HAP-1 (cell line): Measurements from ENCODE around the gene TPRN.
A peak's percentile ranks its signal among the peaks of the same experiment; 100 is the strongest.

Experiments
- DNase-seq, 2 experiments: peaks; one replicate each; pipeline ENCODE4 v3.0.0-alpha.2; 2016 to 2020; ENCODE audit warnings: low spot score in 2 of 2
- H3K27me3 ChIP-seq: fragments of 250-450 bp; sonication (Bioruptor Pico); 2 replicates; pipeline ENCODE4 v1.5.1; 2020; ENCODE audit warnings: low read depth, mild to moderate bottlenecking, moderate library complexity
- H3K36me3 ChIP-seq: fragments of 250-450 bp; sonication (Bioruptor Pico); replicated peaks from 2 replicates; pipeline ENCODE4 v1.5.1; 2020; ENCODE audit warnings: mild to moderate bottlenecking
- H3K4me1 ChIP-seq: fragments of 250-450 bp; sonication (Bioruptor Pico); 2 replicates; pipeline ENCODE4 v1.5.1; 2020; ENCODE audit warnings: mild to moderate bottlenecking
- H3K4me3 ChIP-seq: fragments of 250-450 bp; sonication (Bioruptor Pico); 2 replicates; pipeline ENCODE4 v1.5.1; 2020; ENCODE audit warnings: mild to moderate bottlenecking, moderate library complexity
- H3K9me3 ChIP-seq: fragments of 250-450 bp; sonication (Bioruptor Pico); 2 replicates; pipeline ENCODE4 v1.5.1; 2020; ENCODE audit warnings: mild to moderate bottlenecking, moderate library complexity
- in situ Hi-C: fragments of 300-500 bp; cut with MboI; formaldehyde crosslinking; loops from 3 replicates; pipeline ENCODE4 v1.14.3; 2020; ENCODE audit warnings: low sequenced_read_pairs, inconsistent platforms, mixed read lengths

Gene TPRN

GRCh38 chr9:137217276-137218211, 17.0 kb upstream of the TPRN start:
- peaks cover under 1% of the 10 kb centered on the region for H3K4me1 ChIP-seq
- H3K4me3 ChIP-seq, result no peak overlapping the region
- no peaks in the 10 kb centered on the region for H3K9me3 ChIP-seq
- in situ Hi-C loops, result no loop called here
- peak; percentile 35 to 81 for DNase-seq
- no peaks in the 10 kb centered on the region for H3K27me3 ChIP-seq
- peaks cover 21% of the 10 kb centered on the region for H3K36me3 ChIP-seq

GRCh38 chr9:137216188-137216965, 15.8 kb upstream of the TPRN start:
- in situ Hi-C loops, result no loop called here
- Histone ChIP-seq H3K36me3 (peaks cover 21% of the 10 kb centered on the region), H3K4me3 (no peak overlapping the region), H3K4me1 (no peaks in the 10 kb centered on the region), H3K9me3 (no peaks in the 10 kb centered on the region), H3K27me3 (no peaks in the 10 kb centered on the region)
- DNase-seq, result no peak

GRCh38 chr9:137215196-137215986, 14.8 kb upstream of the TPRN start:
- no peak for DNase-seq
- in situ Hi-C loops, result no loop called here
- no peak overlapping the region for H3K4me3 ChIP-seq
- H3K36me3 ChIP-seq, result peaks cover 21% of the 10 kb centered on the region
- H3K9me3 ChIP-seq, result no peaks in the 10 kb centered on the region
- no peaks in the 10 kb centered on the region for H3K4me1 ChIP-seq
- no peaks in the 10 kb centered on the region for H3K27me3 ChIP-seq

- Histone ChIP-seq H3K4me1 (no peaks in the 10 kb centered on the region), H3K36me3 (peaks cover 24% of the 10 kb centered on the region), H3K4me3 (no peak overlapping the region), H3K27me3 (no peaks in the 10 kb centered on the region), H3K9me3 (no peaks in the 10 kb centered on the region)
- DNase-seq, result no peak
- in situ Hi-C loops, result no loop called here
These were observed 14.1 kb upstream of the TPRN start for GRCh38 chr9:137214620-137215019.

- in situ Hi-C loops, result no loop called here
- Histone ChIP-seq H3K36me3 (peaks cover 26% of the 10 kb centered on the region), H3K27me3 (no peaks in the 10 kb centered on the region), H3K4me3 (no peak overlapping the region), H3K9me3 (no peaks in the 10 kb centered on the region), H3K4me1 (no peaks in the 10 kb centered on the region)
- DNase-seq, result no peak
These were observed 12.9 kb upstream of the TPRN start for GRCh38 chr9:137213160-137214060.

GRCh38 chr9:137212520-137212919, 12.0 kb upstream of the TPRN start:
- Histone ChIP-seq H3K9me3 (no peaks in the 10 kb centered on the region), H3K4me1 (no peaks in the 10 kb centered on the region), H3K36me3 (peaks cover 29% of the 10 kb centered on the region), H3K27me3 (no peaks in the 10 kb centered on the region), H3K4me3 (no peak overlapping the region)
- in situ Hi-C loops, result no loop called here
- DNase-seq, result no peak

GRCh38 chr9:137211532-137211931, 11.0 kb upstream of the TPRN start:
- Histone ChIP-seq H3K36me3 (peaks cover 29% of the 10 kb centered on the region), H3K4me1 (peaks cover 1% of the 10 kb centered on the region), H3K9me3 (no peaks in the 10 kb centered on the region), H3K27me3 (no peaks in the 10 kb centered on the region), H3K4me3 (no peak overlapping the region)
- in situ Hi-C loops, result no loop called here
- no peak for DNase-seq

GRCh38 chr9:137206602-137207001, 6.1 kb upstream of the TPRN start:
- H3K4me1 ChIP-seq, result peaks cover 21% of the 10 kb centered on the region
- H3K9me3 ChIP-seq, result no peaks in the 10 kb centered on the region
- DNase-seq, result no peak
- H3K36me3 ChIP-seq, result peaks cover 21% of the 10 kb centered on the region
- peak overlapping the region; percentile 90 for H3K4me3 ChIP-seq
- in situ Hi-C loops, result no loop called here
- H3K27me3 ChIP-seq, result no peaks in the 10 kb centered on the region

- Histone ChIP-seq H3K9me3 (no peaks in the 10 kb centered on the region), H3K36me3 (peaks cover 21% of the 10 kb centered on the region), H3K4me3 (peak within 1 kb of the TSS; percentile 90), H3K27me3 (no peaks in the 10 kb centered on the region), H3K4me1 (peaks cover 23% of the 10 kb centered on the region)
- DNase-seq, result peak; percentile 60 to 95
- in situ Hi-C loops, result no loop called here
These were observed 4.9 kb upstream of the TPRN start, which contains the start of the genes NDOR1 and TMEM203 for GRCh38 chr9:137205126-137206069. Gene NDOR1 (plus strand): TSS chr9:137205700. CDS start chr9:137205778, 78 bp downstream. Gene TMEM203 (minus strand): TSS chr9:137205648. CDS start chr9:137205414, 234 bp downstream.

GRCh38 chr9:137204731-137205125, 4.2 kb upstream of the TPRN start:
- Histone ChIP-seq H3K27me3 (no peaks in the 10 kb centered on the region), H3K4me3 (peak overlapping the region; percentile 90), H3K9me3 (no peaks in the 10 kb centered on the region), H3K36me3 (peaks cover 19% of the 10 kb centered on the region), H3K4me1 (peaks cover 23% of the 10 kb centered on the region)
- in situ Hi-C loops, result no loop called here
- DNase-seq, result no peak

GRCh38 chr9:137202966-137203365, 2.4 kb upstream of the TPRN start:
- H3K36me3 ChIP-seq, result peaks cover 16% of the 10 kb centered on the region
- no peaks in the 10 kb centered on the region for H3K27me3 ChIP-seq
- DNase-seq, result no peak
- no peak overlapping the region for H3K4me3 ChIP-seq
- H3K4me1 ChIP-seq, result peaks cover 35% of the 10 kb centered on the region
- H3K9me3 ChIP-seq, result no peaks in the 10 kb centered on the region
- in situ Hi-C loops, result no loop called here
